ELR (cell line): Measurements from ENCODE around the gene CCDC85A.

Experiments used
- DNase-seq: peaks from one replicate; pipeline ENCODE4 v3.0.0-alpha.2; 2015; ENCODE audit warnings: low read depth

CCDC85A gene

GRCh38 chr2:56240210-56240609 is 56.4 kb downstream of the CCDC85A start:
- no peak for DNase-seq

GRCh38 chr2:56244506-56244905 is 60.7 kb downstream of the CCDC85A start:
- no peak for DNase-seq

GRCh38 chr2:56244911-56245530 is 61.2 kb downstream of the CCDC85A start:
- no peak for DNase-seq

DNA sequence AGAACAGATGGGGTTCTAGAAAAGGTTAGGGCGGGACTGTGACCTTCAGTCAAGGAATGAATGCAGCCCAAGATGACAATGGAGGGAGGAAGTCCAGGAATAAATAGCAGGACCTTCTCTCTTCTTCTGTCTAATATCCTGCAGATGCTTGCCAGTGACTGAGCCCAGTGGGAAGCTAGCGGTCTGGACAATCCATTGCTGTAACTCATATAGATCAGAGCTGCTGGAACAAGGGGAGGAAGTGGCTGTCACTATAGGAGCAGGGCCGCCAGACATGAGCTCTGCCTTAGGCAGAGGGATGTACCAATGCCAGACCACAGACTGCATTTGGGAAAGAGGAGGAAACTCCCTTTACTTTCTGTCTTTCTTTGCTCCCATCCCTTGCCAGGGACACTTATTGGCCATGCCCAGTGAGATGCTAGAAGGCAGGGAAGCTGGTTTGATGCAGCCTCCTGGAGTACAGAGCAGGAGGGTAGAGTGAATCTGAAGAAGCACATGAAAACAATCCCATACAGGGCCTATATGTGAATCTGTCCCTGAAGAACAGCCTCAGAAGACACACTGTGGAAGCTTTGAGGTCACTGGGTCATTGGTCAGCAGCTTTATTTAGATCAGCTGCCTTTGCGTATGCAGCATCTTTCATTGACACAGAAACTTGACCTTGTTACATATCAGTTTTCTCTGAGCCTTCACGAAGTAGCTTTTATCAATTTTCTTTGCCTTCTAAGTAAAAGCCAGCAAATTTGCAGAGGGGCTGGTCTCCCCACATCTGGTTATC is 65.4 kb downstream of the CCDC85A start:
- peak; percentile 28 for DNase-seq

GRCh38 chr2:56250153-56250729 is 66.5 kb downstream of the CCDC85A start:
- no peak for DNase-seq

DNA sequence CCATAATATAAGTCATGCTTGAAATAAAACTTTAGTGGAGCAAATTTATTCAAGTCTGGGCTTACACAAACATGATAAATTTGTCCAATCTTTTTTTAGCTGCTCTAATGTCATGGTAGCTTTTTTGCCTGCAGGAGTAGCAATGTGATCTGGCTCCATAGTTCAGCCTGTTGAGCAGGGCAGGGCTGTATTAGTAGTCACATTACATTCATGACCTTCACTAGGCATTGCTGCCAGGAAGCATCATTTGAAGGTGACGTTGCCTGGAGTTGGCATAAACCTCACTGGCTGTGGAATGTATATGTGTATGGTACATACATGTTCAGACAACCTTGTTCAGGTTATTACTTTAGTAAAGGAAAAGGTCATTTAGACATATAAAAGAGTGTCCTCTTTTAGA is 76.6 kb downstream of the CCDC85A start:
- no peak for DNase-seq

DNA sequence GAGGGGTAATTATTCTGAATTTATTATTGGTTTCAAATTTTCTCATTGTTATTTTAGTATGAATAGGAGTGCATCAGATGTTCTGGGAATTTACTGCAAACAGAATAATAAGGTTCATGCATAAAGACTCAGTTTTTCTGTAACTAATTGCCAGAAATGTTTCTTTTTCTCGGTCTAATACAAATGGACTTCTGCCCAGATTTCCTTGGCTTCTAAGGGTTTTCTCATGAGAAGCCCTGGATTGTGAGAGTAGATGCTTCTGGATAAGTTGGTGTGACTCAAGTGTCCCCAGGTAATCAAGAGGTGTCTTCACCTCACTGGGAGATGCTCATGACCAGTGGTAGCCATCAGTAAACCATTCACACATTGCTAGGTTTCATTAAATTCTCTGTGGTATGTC is 78.5 kb downstream of the CCDC85A start:
- no peak for DNase-seq

DNA sequence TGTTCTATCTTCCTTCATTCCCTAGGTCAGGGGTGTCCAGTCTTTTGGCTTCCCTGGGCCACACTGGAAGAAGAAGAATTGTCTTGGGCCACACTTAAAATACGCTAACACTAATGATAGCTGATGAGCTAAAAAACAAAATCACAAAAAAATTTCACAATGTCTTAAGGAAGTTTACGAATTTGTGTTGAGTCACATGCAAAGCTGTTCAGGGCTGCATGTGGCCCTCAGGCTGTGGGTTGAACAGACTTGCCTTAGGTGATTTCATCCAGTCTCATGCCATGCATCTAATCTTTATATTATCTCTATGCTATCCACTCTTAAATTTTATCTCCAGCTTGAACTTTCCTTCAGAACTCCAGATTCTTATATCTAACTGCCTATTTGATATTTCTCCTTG is 80.1 kb downstream of the CCDC85A start:
- peak; percentile 68 for DNase-seq

GRCh38 chr2:56266761-56267414 is 83.1 kb downstream of the CCDC85A start:
- DNase-seq = no peak

GRCh38 chr2:56267415-56267788 is 83.6 kb downstream of the CCDC85A start:
- DNase-seq = no peak

- no peak for DNase-seq
Measured at GRCh38 chr2:56268856-56269255, 85.1 kb downstream of the CCDC85A start.

DNA sequence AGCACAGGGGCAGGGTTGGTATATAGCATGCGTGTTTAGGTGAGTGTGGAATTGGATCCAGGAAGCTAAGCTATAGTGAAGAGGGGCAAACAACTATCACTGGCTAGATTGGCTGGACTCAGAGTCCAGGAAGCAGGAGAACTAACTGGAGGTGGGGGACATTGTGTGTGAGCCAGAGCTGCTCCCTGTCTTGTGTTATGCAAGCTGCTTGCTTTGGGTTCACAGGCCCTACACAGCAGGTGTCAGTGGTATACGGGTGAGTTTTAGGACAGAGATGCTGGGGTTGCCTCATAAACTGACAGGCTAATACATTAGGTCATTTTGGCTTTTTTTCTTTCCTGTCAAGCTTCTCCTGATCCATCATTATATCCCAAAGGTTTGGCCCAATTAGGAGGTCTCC is 87.5 kb downstream of the CCDC85A start:
- DNase-seq = no peak

GRCh38 chr2:56285224-56285623 is 101.4 kb downstream of the CCDC85A start:
- no peak for DNase-seq

DNA sequence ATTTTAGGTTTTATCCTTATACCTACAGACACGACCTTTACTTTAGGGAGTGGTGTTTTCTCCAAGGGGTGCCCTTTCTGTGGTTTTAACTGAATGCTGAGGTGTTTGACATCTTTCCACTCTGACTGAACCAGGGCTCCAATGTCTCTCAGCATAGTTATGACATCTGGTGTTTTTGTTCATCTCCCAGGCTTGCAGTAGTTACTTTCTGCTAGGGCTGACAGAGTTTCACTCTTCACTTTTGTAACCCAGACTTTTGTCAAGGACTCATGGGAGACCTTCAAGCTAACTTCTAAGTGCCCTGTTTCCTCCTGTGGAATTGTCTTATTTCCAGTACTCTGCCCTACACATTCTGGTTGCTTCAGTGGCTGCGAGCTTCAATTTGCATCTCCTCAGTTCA is 103.1 kb downstream of the CCDC85A start:
- no peak for DNase-seq

GRCh38 chr2:56287508-56287907 is 103.7 kb downstream of the CCDC85A start:
- DNase-seq = peak; percentile 12

- DNase-seq = peak; percentile 84
Measured at GRCh38 chr2:56287974-56288373, 104.2 kb downstream of the CCDC85A start.

DNA sequence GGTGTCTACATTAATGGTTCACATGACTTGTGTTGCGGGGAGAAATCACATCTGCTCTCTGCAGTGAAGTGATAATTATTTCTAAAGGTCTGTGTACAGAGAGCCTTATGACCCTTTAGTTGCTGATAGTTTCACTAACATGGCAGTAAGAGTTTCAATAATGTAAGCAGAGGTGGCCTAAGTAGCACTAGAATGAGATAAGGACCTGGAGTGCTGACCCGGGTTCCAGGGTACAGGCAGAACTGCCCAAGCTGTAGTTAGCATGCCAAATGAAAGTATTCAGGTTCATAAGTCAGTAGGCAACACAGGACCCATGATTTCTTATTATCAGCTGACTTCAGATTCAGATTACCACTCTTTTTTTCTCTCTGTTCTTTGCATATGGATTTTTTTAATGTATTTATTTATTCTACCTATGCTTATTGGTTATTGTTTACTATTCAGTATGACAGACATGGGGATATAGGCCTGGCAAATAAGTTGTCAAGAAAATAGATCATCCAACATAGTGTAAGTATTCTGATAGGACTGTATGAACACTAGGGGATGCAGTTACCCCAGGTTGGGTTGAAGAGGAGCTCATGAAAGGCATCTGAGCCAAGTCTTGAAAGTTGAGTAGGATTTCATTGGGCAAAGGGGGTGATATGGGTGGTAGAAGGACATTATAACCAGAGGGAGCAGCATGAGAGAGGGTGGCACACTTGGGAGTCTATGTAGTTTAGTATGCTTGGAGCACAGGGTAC is 105.2 kb downstream of the CCDC85A start:
- DNase-seq = peak; percentile 23

DNA sequence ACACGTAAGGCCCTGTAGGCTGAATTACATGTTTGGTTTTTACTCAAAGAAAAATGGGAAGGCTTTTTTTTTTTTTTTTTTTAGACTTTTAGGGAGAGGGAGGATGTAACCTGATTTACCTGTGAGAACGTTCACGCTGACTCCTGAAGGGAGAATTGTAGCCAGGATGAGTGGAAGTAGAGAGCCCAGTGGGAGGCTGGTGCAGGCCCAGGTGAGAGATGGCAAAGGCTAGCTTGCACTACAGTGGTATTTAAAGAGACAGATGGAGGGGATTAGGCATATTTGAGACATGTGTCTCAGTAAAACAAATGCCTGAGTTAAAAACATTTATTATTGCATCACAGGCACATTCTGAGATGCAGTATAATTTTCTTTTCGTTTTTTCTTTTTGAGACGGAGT is 107.9 kb downstream of the CCDC85A start:
- no peak for DNase-seq

- no peak for DNase-seq
Measured at GRCh38 chr2:56292951-56293350, 109.2 kb downstream of the CCDC85A start.

GRCh38 chr2:56295666-56296065 is 111.9 kb downstream of the CCDC85A start:
- no peak for DNase-seq

- DNase-seq = no peak
Measured at GRCh38 chr2:56297671-56298070, 113.9 kb downstream of the CCDC85A start.

GRCh38 chr2:56299171-56299691 is 115.4 kb downstream of the CCDC85A start:
- peak; percentile 50 for DNase-seq
